ENCODE data around the gene ADAMTSL5. TPM values are rescaled to one million over a fixed set of nuclear protein-coding genes. Genes with fewer than 3 reads are reported as not detected.
A peak's percentile ranks its signal among the peaks of the same experiment; 100 is the strongest.

Gene ADAMTSL5, protein sequence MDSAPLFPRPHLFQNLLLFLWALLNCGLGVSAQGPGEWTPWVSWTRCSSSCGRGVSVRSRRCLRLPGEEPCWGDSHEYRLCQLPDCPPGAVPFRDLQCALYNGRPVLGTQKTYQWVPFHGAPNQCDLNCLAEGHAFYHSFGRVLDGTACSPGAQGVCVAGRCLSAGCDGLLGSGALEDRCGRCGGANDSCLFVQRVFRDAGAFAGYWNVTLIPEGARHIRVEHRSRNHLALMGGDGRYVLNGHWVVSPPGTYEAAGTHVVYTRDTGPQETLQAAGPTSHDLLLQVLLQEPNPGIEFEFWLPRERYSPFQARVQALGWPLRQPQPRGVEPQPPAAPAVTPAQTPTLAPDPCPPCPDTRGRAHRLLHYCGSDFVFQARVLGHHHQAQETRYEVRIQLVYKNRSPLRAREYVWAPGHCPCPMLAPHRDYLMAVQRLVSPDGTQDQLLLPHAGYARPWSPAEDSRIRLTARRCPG
- polyA plus RNA-seq (2012; ENCODE audit: low read depth, missing spikeins), result not detected

DNA sequence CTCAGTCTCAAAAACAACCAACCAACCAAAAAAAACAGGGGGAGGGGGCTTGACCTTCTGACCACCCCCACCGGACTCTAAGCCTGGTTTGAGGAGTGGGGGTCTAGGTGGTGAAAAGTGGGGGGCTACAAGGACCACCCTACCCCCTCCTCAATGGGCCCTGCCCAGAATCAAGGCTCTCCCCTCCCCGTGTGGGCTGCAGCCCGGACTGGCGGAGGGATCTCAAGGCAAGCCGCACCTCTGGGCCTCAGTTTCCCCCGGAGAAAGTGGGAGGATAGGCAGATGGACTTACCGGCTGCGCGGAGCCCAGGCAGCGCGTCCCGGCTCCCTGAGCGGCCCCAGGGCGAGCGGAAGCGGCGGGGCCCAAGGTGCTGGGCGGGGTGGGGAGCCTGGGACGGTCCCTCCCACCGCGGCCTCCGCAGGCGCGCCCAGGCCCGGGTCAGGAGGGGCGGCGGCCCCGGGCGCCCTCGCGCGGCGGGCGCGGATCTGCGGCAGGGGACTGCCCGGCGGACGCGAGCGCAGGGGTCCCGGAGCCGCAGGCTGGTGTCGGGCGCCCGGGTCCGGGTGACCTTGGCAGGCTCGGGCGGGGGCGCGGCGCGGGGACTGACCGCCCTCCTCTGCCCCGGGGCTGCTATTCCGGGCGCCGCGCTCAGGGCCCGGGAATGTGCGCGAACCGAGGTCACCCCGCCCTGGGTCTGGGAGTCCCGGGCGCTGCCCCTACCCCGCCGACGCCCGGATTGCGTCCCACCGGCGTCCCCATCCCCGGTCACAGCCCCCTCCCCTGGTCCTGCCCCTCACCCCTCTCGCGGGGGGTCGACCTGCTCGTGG is at the start of gene ADAMTSL5:
Gene ADAMTSL5, minus strand, starts transcription at position 349 of the 828 bp plus-strand sequence. CDS start 2,076 bp downstream, outside the sequence.
- TF ChIP-seq POLR2AphosphoS5 (IDR thresholded peaks at IDR 0.05; ENCODE audit: low read depth, low read length), result no peak
- TF ChIP-seq POU2F2 (IDR thresholded peaks at IDR 0.05; ENCODE audit: low read depth, low read length), result no peak
- TF ChIP-seq SPI1 (IDR thresholded peaks at IDR 0.05; ENCODE audit: low read depth, low read length), result no peak
- TF ChIP-seq POLR2A (IDR thresholded peaks at IDR 0.05; ENCODE audit: low read depth, low read length), result no peak
- TF ChIP-seq TAF1 (IDR thresholded peaks at IDR 0.05; ENCODE audit: low read depth, low read length), result no peak
- no peak for TF ChIP-seq PAX5 (IDR thresholded peaks at IDR 0.05; ENCODE audit: insufficient read depth, low read length, severe bottlenecking)
- FAIRE-seq, result no peak

DNA sequence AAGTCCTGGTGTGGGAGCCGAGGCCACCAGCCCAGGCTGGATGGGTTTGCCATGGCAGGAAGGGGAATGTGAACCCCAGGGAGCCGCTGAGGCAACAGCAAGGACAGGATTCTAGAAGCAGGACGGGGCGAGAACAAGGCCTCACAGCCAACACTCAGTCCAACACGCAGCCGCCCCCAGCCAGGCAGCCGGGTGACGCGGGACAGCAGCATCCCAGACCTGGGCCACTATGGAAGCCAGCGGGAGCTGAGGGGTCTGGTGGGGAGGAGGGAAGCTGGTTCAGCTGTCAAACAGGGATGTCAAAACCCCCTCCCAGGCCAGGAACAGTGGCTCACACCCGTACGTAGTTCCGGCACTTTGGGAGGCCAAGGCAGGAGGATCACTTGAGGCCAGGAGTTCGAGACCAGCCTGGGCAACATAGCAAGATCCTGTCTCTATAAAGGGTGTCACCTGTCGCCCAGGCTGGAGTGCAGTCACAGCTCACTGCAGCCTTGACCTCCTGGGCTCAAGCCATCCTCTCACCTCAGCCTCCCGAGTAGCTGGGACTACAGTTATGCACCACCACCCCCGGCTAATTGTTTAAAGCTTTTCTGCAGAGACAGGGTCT is 48.5 kb upstream of the ADAMTSL5 start:
- no peak for DNase-seq (ENCODE audit: insufficient read length, low spot score)
- FAIRE-seq, result no peak
- TF ChIP-seq PAX5 (IDR thresholded peaks at IDR 0.05; ENCODE audit: insufficient read depth, low read length, severe bottlenecking) (no peak), POU2F2 (IDR thresholded peaks at IDR 0.05; ENCODE audit: low read depth, low read length) (no peak), SPI1 (IDR thresholded peaks at IDR 0.05; ENCODE audit: low read depth, low read length) (no peak), POLR2AphosphoS5 (IDR thresholded peaks at IDR 0.05; ENCODE audit: low read depth, low read length) (no peak), TAF1 (IDR thresholded peaks at IDR 0.05; ENCODE audit: low read depth, low read length) (no peak), POLR2A (IDR thresholded peaks at IDR 0.05; ENCODE audit: low read depth, low read length) (no peak)

More for the DNA sequence above, at the start of gene ADAMTSL5:
- DNase-seq (ENCODE audit: insufficient read length, low spot score), result peak; percentile 84

DNA sequence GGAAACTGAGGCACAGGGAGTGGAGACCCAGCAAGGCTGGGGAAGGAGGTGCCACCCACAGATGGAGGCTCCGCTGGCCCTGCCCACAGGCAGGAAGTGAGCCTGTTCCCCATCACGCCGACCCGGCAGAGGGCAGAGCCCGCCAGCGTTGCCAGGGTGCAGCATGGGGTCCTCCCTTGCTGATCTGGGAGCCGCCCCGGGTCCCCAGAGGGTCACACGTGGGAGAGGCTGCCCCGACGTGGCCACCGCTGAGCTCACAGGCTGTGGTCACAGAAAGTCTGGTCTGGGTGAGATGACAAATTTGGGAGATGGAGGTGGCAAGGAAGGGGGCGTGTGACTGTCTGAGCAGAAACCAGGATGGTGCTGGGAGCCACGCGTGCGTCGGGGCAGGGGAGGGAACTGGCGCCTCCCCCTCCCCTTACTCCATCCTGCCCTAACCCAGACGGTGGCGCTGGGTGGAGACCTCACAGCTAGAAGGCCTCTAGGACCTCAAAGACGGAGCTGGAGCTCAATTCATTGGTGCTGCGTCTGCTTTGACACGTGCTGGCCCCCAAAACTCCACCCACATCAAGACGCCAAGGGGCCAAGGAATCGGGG is 47.6 kb upstream of the ADAMTSL5 start:
- no peak for TF ChIP-seq SPI1 (IDR thresholded peaks at IDR 0.05; ENCODE audit: low read depth, low read length)
- no peak for TF ChIP-seq POU2F2 (IDR thresholded peaks at IDR 0.05; ENCODE audit: low read depth, low read length)
- FAIRE-seq, result no peak
- DNase-seq (ENCODE audit: insufficient read length, low spot score), result no peak

DNA sequence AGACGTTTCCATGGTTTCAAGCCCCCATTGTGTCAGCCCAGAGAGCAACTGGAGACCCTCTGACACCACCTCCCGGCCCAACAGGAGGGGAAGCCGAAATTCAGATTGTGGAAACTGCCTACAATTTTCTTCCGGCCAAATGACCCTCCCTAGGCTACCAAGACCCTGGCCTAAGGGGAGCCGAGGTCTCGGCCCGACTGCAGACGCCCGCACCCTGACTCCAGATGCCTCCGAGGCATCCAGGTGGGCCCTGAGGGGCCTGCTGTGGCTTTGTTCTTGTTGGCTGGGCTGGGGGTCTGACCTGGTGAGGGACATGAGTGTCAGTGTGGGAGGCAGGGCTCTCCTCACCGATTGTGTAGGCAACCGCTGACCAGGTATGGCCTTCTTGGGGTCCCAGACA is 45.7 kb upstream of the ADAMTSL5 start:
- no peak for DNase-seq (ENCODE audit: insufficient read length, low spot score)
- no peak for FAIRE-seq
- no peak for TF ChIP-seq POLR2AphosphoS5 (IDR thresholded peaks at IDR 0.05; ENCODE audit: low read depth, low read length)
- no peak for TF ChIP-seq POLR2A (IDR thresholded peaks at IDR 0.05; ENCODE audit: low read depth, low read length)
- no peak for TF ChIP-seq SPI1 (IDR thresholded peaks at IDR 0.05; ENCODE audit: low read depth, low read length)
- no peak for TF ChIP-seq TAF1 (IDR thresholded peaks at IDR 0.05; ENCODE audit: low read depth, low read length)
- no peak for TF ChIP-seq PAX5 (IDR thresholded peaks at IDR 0.05; ENCODE audit: insufficient read depth, low read length, severe bottlenecking)
- TF ChIP-seq POU2F2 (IDR thresholded peaks at IDR 0.05; ENCODE audit: low read depth, low read length), result no peak

DNA sequence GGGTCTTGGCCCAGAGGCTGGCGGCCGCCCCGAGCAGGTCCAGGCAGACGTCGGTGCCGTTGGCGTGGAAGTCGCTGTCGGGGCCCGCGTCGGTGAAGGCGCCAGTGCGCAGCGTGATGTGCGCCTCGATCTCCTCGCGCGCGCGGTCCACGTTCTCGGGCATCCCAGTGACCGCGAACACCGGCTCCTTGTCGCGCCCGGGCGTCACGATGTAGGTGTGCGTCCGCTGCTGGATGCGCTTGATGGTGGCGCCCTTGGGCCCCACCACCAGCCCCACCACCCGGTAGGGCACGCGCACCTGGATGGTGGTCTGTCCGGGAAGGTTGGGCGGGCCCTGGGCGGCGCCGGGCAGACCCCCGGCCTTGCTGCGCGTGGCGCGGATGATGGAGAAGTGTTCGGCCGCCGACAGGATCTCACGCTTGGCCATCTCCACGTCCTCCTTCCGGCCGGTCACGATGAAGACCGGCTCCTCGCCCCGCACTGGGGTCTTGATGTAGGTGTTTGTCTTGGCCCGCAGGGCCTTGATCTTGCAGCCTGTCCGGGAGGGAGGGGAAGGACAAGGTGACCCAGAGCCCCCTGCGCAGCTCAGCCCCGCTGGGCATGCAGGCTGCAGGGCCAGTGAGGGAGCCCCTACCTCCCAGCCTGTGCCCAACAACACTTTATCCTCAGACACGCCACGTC is 43.7 kb upstream of the ADAMTSL5 start:
- TF ChIP-seq SPI1 (IDR thresholded peaks at IDR 0.05; ENCODE audit: low read depth, low read length), result no peak
- TF ChIP-seq POLR2AphosphoS5 (IDR thresholded peaks at IDR 0.05; ENCODE audit: low read depth, low read length), result no peak
- TF ChIP-seq PAX5 (IDR thresholded peaks at IDR 0.05; ENCODE audit: insufficient read depth, low read length, severe bottlenecking), result no peak
- no peak for TF ChIP-seq POU2F2 (IDR thresholded peaks at IDR 0.05; ENCODE audit: low read depth, low read length)
- no peak for TF ChIP-seq POLR2A (IDR thresholded peaks at IDR 0.05; ENCODE audit: low read depth, low read length)
- TF ChIP-seq TAF1 (IDR thresholded peaks at IDR 0.05; ENCODE audit: low read depth, low read length), result no peak
- DNase-seq (ENCODE audit: insufficient read length, low spot score) (no peak), FAIRE-seq (no peak)

DNA sequence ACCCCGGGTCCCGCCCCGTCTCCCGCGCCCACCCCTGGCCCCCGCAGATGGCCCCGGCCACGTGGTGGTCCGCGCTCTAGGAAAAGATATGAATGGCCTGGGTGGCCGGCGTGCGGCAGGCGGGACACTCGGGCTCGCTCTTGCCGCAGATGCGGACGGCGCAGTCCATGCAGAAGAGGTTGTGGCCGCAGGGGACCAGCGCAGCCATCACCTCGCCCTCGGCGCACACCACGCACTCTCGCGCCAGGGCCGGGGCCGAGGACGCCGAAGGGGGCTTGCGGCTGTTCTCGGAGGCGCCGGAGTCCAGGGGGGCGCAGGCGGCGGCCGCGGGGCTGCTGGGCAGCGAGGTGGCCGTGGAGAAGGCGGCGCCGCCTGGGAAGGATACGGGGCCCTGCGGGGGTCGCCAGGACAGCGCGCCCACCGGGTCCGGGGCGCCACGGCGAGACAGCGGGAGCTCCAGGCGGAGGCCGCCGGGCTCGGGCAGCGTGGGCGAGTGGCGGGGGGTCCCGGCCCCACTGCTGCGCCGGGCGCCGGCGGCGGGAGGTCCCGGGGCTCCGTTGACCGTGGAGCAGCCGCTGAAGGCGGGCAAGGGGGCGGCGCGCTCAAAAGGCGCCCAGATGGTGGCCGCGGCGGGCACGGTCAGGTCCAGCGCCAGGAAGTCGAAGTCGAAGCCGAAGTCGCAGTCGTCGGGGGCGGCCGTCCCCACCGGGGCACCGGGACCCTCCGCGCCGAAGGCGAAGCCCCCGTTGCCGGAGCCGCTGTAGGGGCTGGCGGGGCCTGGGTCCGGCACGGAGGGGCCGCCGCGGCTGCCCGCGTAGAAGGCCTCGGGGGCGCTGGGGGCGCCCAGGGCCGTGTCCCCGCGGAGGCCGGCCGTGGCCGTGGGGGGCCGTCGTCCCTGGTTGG is 42.9 kb upstream of the ADAMTSL5 start:
- no peak for DNase-seq (ENCODE audit: insufficient read length, low spot score)
- FAIRE-seq, result no peak
- TF ChIP-seq POLR2A (IDR thresholded peaks at IDR 0.05; ENCODE audit: low read depth, low read length) (no peak), TAF1 (IDR thresholded peaks at IDR 0.05; ENCODE audit: low read depth, low read length) (no peak), POU2F2 (IDR thresholded peaks at IDR 0.05; ENCODE audit: low read depth, low read length) (no peak), PAX5 (IDR thresholded peaks at IDR 0.05; ENCODE audit: insufficient read depth, low read length, severe bottlenecking) (no peak), POLR2AphosphoS5 (IDR thresholded peaks at IDR 0.05; ENCODE audit: low read depth, low read length) (no peak), SPI1 (IDR thresholded peaks at IDR 0.05; ENCODE audit: low read depth, low read length) (no peak)

DNA sequence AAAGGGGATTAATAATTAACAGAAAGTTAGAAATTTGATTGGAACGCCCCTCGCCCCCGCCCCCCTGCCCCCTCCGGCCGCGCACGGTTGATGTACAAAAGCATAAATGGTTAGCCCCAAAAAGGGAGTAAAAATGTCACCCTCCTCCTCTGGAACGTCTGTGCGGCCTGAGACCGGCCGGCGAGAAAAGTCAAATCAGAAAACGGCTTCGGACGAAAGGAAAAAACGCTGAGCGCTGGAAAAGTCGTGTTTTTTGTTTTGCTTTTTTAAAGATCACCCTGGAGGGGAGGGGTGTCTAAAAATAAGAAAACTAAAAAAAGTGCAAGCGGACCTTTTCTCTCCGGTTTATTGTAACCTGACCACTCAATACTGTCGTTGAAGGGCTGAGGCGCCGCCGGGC is 42.1 kb upstream of the ADAMTSL5 start:
- DNase-seq (ENCODE audit: insufficient read length, low spot score) (no peak), FAIRE-seq (no peak)
- TF ChIP-seq POLR2AphosphoS5 (IDR thresholded peaks at IDR 0.05; ENCODE audit: low read depth, low read length), result no peak
- no peak for TF ChIP-seq POLR2A (IDR thresholded peaks at IDR 0.05; ENCODE audit: low read depth, low read length)
- TF ChIP-seq SPI1 (IDR thresholded peaks at IDR 0.05; ENCODE audit: low read depth, low read length), result no peak
- TF ChIP-seq PAX5 (IDR thresholded peaks at IDR 0.05; ENCODE audit: insufficient read depth, low read length, severe bottlenecking), result no peak

DNA sequence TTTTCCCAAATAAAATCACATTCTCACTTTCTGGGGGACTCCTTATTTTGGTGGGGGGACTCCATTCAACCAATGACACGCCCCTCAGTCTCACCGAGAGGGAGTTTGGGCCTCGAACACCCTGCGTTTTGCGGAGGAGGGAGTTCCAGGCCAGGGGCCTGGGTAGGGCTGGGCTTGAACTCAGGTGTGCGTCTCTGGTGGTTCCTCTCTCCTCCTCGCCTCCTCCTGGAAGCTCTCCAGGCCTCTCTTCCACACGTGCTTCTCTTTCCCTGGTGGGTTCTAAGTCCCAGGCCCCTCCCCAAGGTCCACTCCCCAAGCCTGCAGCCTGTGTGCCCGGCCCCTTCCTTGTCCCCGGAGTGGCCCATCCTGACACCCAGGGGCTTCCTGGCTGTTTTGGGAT is 40.6 kb upstream of the ADAMTSL5 start:
- no peak for DNase-seq (ENCODE audit: insufficient read length, low spot score)
- no peak for FAIRE-seq

More for the DNA sequence above, 40.6 kb upstream of the ADAMTSL5 start:
- TF ChIP-seq POU2F2 (IDR thresholded peaks at IDR 0.05; ENCODE audit: low read depth, low read length) (no peak), POLR2A (IDR thresholded peaks at IDR 0.05; ENCODE audit: low read depth, low read length) (no peak), SPI1 (IDR thresholded peaks at IDR 0.05; ENCODE audit: low read depth, low read length) (no peak), TAF1 (IDR thresholded peaks at IDR 0.05; ENCODE audit: low read depth, low read length) (no peak), POLR2AphosphoS5 (IDR thresholded peaks at IDR 0.05; ENCODE audit: low read depth, low read length) (no peak), PAX5 (IDR thresholded peaks at IDR 0.05; ENCODE audit: insufficient read depth, low read length, severe bottlenecking) (no peak)
